AG09319 (cell line): ENCODE measurements around the gene RTEL1.
"Not testable (repeated sequence)": the region's sequence is repeated elsewhere in the genome, so short reads cannot be mapped to it uniquely, and the experiment has no call there.

ENCODE experiments used
- DNase-seq: peaks from one replicate; pipeline ENCODE4 v3.0.0-alpha.2; 2010; ENCODE audit warnings: low read depth; ENCODE audit errors: extremely low read depth
- TF ChIP-seq, protein P1 (sequence below): IDR thresholded peaks from 2 replicates; pipeline ENCODE4 v1.5.1; 2011; ENCODE audit warnings: low read depth, mild to moderate bottlenecking, inconsistent platforms, low read length, moderate library complexity

RTEL1 gene

DNA sequence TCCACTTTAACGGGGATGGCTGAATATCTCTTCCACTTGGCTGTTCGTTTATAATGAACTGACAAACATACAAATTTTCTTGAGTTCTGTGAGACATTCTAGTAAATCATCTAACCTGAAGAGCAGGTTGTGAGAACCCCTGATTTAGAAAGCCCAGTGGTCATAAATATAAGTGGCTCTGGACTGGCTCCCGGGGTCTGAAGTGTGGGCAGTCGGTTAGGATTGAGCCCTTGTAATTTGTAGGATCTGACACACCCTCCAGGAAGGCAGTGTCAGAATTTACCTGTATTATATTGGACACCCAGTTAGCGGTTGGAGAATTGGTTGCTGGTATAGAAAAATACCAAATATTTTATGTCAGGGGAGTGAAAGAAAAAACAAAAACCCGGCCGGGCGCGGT lies 24.4 kb upstream of the RTEL1 start:
- DNase-seq, result no peak
- TF ChIP-seq, protein P1, sequence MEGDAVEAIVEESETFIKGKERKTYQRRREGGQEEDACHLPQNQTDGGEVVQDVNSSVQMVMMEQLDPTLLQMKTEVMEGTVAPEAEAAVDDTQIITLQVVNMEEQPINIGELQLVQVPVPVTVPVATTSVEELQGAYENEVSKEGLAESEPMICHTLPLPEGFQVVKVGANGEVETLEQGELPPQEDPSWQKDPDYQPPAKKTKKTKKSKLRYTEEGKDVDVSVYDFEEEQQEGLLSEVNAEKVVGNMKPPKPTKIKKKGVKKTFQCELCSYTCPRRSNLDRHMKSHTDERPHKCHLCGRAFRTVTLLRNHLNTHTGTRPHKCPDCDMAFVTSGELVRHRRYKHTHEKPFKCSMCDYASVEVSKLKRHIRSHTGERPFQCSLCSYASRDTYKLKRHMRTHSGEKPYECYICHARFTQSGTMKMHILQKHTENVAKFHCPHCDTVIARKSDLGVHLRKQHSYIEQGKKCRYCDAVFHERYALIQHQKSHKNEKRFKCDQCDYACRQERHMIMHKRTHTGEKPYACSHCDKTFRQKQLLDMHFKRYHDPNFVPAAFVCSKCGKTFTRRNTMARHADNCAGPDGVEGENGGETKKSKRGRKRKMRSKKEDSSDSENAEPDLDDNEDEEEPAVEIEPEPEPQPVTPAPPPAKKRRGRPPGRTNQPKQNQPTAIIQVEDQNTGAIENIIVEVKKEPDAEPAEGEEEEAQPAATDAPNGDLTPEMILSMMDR, result no peak

- DNase-seq, result no peak
- TF ChIP-seq, protein P1, result no peak
These were observed 22.5 kb upstream of the RTEL1 start for GRCh38 chr20:63635431-63636141.

DNA sequence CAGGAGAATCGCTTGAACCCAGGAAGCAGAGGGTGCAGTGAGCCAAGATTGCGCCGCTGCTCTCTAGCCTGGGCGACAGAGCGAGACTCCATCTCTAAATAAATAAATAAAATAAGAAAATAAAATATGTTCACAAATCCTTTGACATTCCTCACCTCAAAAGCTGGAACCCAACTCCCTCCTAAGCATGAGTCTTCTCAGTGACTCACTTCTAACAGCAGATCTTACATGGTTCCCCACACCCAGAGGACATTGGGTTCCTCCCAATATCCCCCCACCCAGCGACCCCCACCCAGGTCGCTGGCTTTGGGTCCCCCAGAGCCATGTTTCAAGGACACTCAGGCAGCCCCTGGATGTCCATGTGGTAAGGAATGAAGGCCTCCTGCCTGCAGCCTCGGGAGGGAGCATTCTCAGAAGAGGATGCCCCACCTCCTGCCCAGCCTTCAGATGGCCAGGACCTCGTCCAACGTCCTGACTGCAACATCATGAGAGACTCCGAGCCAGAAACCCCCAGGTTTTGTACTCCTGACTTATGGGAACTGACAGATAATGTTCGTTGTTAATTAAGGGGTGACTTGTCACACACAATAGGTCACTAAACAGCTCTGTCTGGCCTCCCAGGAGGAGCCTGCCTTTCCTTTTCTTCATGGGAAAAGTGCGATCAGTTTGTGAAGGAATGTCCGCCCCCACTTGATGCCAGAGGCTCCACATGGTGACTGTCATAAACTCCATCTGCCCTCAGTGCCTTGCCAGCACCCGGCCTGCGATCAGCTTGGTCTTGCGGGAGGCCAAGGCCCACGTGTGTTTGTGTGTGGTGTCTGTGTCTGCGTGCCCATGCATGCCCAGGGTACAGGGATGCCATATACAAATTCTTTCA lies 21.1 kb upstream of the RTEL1 start:
- no peak for DNase-seq
- TF ChIP-seq, protein P1, result no peak

- TF ChIP-seq, protein P1, result no peak
- no peak for DNase-seq
These were observed 18.8 kb upstream of the RTEL1 start for GRCh38 chr20:63639093-63639975.

GRCh38 chr20:63640086-63640485 lies 18.0 kb upstream of the RTEL1 start:
- TF ChIP-seq, protein P1, result no peak
- DNase-seq, result no peak

GRCh38 chr20:63640686-63641085 lies 17.4 kb upstream of the RTEL1 start:
- DNase-seq, result not testable (repeated sequence)

- no peak for DNase-seq
- TF ChIP-seq, protein P1, result no peak
These were observed 16.8 kb upstream of the RTEL1 start for GRCh38 chr20:63641146-63641791.
